CD4-positive, alpha-beta T cell treated with Interleukin-10 for 1 hour (primary cell): ENCODE results near the gene AFF2.

Experiments
- DNase-seq: peaks from one replicate; pipeline ENCODE4 v3.0.0-alpha.2; 2020

Gene AFF2

DNA sequence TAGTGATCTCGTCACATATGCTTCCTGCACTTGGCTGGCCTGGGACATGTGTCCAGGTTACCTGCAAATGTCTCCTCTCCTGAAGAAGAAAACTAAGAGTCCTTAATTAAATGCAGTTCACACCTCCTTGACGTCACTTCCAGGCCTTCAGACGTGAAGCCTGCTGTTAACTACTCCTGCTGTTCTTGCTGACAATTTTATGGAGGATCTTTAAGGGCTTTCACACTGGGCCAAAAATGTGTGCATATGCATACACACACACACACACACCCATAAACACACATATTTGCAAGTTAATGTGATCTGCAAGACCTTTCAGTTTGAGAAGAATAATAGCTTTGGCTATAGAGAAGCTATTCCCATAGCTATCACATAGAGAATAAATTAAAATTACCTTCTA lies 267.9 kb downstream of the AFF2 start:
- DNase-seq, result no peak

DNA sequence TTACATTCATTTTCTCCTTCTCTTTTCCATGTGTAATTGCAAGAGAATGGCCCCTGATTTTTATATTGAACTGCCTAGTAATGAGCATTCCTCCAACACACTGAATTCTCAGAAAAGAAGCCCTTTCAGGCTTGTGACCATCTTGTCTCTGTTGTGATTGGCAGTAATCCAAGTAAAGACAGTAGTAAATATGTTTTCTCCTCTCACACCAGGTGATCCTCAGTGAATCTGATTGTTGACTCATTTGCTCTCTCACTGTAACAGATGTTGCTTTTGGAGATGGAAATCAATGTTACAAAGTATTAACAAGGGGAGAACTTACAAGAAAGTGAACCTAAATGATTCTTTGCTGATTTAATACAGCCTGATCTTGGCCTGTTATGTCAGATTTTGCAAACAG lies 271.0 kb downstream of the AFF2 start:
- no peak for DNase-seq

- no peak for DNase-seq
These were observed 273.9 kb downstream of the AFF2 start for GRCh38 chrX:148774276-148774675.

GRCh38 chrX:148784137-148784536 lies 283.7 kb downstream of the AFF2 start:
- no peak for DNase-seq

DNA sequence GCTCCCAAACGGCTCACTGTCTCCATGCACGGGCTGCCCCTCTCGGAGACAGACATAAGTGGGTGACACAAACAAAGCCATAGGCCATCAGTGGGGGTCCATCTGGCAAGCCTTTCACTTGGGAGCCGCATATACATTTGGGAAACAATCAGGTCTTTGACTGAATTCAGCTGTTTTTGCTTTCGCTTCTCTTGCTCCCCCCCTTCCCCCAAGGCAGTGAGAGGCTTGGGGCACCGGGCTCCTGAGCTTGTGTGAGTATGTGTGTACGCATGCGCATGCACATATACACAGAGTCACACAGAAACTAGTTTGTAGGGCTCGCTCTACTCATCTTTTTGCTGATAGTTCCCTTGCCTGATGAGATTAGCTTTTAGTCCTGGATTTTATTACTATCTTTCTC lies 284.4 kb downstream of the AFF2 start:
- DNase-seq, result no peak

GRCh38 chrX:148785256-148785655 lies 284.8 kb downstream of the AFF2 start:
- no peak for DNase-seq

- no peak for DNase-seq
These were observed 288.0 kb downstream of the AFF2 start for GRCh38 chrX:148788449-148788848.

DNA sequence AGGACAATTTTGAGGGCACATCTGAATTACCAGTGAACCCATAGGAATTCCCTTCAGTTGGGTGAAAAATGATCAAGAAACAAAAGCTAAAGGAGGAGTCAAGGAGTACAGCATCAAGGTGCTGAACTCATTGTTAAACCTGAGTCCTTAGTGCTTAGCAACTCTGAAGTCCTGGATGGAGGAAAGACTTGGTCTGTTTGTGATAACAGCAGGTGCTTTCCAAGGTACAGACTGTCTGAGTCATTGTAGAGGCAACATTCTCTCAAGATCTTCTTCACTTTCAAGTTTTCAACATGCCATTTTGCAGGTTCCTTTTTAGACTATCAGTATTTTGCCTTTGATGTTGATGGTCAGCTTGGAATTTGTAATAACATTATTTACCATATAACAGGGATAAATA lies 293.9 kb downstream of the AFF2 start:
- DNase-seq, result no peak

- no peak for DNase-seq
These were observed 304.4 kb downstream of the AFF2 start for GRCh38 chrX:148804579-148805355.

DNA sequence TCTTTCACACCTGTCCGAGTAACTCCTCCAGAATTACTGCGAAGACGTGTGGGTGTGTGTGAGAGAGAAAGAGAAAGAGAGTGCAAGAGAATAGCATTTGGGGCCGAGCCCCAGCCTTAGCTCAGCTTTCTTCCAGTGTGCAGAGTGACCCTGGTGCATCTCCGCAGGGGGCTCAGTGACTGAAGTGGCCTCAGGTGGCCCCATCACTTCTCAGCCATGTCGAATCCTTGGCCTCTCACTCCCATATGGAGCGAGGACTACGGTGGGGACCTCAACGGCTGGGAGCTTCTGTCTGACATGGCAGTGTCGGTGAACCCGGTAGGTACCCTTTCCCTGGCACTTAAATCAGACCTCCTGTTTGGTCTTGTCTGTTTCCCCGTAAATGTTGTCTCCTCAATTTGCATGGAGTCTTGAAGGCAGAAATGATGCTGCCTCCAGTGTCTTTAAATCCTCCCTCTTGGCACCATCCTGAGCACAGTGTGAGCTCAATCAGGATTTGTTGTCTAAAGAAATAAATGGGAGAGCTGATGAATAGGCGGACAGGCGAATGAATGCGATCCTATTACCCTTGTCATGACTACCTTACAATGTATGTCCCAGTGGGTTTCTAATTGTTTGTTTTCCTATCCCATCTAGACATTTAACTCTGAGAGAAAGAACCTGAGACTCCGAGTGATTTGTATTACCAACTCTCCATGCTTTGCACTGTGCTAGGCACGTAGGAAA lies 305.9 kb downstream of the AFF2 start:
- no peak for DNase-seq

GRCh38 chrX:148808833-148809232 lies 308.4 kb downstream of the AFF2 start:
- DNase-seq, result no peak

GRCh38 chrX:148811236-148811635 lies 310.8 kb downstream of the AFF2 start:
- no peak for DNase-seq

DNA sequence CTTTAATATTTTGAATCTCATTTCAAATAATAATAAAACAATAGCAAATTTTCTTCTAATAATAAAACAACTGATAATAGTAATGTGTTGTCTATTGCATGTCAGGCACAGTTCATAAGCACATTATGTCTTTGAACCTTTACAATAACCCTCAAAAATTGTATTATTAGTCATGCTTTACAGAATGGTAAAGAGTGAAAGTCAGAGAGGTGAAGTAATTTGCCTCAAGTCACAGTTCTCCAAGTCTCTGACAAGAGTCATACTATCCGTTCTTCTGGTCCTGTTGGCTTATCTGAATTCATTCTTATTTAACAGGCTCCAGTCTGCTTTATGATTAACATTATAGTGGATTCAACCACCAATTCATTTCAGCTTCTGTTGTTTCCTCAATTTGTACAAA lies 313.0 kb downstream of the AFF2 start:
- no peak for DNase-seq

GRCh38 chrX:148813967-148814366 lies 313.6 kb downstream of the AFF2 start:
- DNase-seq, result no peak

DNA sequence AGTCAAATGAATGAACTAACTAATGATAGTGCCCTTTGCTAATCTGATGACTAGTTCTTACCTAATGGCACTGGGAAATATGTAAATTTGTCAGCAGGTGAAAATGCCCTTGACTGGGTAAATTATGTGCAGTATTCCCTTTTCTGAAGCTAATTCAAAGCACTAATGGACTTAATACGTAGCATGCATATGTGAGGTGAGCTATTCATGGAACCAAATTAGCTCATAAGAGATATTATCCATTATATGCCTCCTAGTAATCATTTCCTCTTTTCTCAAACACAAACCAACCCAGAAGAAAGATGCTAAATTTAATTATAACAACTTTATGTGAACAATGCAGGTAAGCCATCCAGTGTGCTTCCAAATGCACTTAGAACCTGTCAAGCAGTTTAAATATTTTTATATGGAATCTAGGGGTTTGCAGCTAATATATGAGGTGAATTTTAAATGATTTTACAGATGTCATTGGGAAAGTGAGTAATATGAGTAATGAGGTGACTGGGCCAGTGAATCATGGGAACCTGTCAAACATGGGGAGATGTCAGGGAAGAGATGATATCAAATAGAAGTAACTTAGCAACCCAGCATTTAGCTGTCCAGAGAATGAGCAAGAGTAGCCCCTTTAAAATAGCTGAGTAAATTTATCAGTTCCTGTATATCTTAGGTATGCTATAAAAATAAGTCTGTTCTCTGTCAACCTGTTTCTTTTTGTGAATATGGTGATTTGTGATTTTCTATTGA lies 315.0 kb downstream of the AFF2 start:
- DNase-seq, result no peak

GRCh38 chrX:148823986-148824385 lies 323.6 kb downstream of the AFF2 start:
- DNase-seq, result no peak

DNA sequence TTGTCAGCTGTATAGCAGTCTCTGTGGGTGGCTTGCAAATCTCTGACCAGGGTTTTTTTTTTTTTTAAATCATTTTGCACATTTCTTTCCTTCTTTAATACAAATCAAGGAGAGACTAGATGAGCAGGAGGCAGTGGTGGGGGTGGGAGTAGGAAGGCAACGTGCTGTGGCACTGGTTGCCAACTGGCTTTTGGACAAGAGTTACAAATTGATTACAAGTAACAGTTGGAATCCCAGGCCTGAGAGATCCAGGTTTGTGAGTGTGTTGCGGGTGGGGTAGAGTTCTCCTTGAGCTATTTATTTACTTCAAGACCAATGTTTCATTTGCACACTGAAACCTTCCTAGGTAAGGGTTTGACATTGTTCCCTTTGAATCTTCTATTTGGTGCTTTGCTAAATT lies 325.3 kb downstream of the AFF2 start:
- no peak for DNase-seq

- DNase-seq, result no peak
These were observed 336.3 kb downstream of the AFF2 start for GRCh38 chrX:148836741-148837140.

GRCh38 chrX:148850631-148851030 lies 350.2 kb downstream of the AFF2 start:
- DNase-seq, result no peak

GRCh38 chrX:148854306-148854705 lies 353.9 kb downstream of the AFF2 start:
- DNase-seq, result no peak

DNA sequence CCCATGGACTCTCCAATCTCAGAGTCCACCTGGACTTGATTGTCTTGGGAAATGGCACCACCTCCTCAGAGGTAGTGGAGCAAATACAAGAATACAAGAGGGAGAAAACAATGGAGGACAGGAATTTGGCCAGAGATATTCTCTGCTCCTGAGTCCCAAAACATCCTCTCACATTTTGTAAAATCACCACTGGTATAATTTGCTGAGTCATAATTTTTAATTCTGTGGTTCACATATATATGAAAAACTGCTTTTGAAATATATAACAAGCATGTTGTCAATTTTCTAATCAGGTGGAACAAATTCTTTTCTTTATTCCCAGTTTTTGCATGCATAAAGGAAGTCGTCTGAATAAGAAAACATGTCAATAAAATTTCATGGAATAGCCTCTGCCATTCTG lies 356.1 kb downstream of the AFF2 start:
- no peak for DNase-seq

- no peak for DNase-seq
These were observed 365.1 kb downstream of the AFF2 start for GRCh38 chrX:148865277-148866210.

DNA sequence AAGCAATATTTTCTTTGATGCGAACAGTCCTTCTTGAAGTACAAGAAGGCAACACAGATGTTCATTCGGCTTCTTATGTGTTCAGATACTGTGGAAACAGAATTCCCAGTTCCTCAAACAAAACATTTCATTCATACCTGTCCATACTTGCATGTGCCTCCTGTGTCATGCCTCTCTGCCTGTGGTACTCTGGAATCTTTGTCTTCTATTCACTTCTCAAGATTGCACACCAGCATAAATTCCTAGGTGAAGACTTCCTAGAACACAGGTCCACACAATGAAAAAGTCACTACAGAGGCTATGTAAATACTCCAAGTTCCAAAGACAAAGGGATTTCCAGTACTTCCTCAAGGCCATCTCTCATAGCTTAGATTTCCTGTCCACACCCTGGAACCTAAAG lies 367.2 kb downstream of the AFF2 start:
- no peak for DNase-seq
